C4-2B (cell line): ENCODE results near the gene FOXP1.

ENCODE experiments used
- H3K27ac ChIP-seq: fragments of 450-650 bp; 2 replicates; pipeline ENCODE4 v1.5.1; 2017
- CTCF ChIP-seq: fragments of 450-650 bp; conservative IDR thresholded peaks from 2 replicates; pipeline ENCODE4 v1.5.1; 2017; ENCODE audit warnings: mild to moderate bottlenecking
- ZFX ChIP-seq: fragments of 450-650 bp; IDR thresholded peaks from 2 replicates; pipeline ENCODE4 v1.6.1; 2017

Gene FOXP1

GRCh38 chr3:71582612-71583565 is 639 bp downstream of the FOXP1 start:
- peak overlapping the region; percentile 91 for H3K27ac ChIP-seq
- TF ChIP-seq ZFX, result peak; percentile 62
- peak; percentile 5; the same call in 1 of the 2 replicates for TF ChIP-seq CTCF

DNA sequence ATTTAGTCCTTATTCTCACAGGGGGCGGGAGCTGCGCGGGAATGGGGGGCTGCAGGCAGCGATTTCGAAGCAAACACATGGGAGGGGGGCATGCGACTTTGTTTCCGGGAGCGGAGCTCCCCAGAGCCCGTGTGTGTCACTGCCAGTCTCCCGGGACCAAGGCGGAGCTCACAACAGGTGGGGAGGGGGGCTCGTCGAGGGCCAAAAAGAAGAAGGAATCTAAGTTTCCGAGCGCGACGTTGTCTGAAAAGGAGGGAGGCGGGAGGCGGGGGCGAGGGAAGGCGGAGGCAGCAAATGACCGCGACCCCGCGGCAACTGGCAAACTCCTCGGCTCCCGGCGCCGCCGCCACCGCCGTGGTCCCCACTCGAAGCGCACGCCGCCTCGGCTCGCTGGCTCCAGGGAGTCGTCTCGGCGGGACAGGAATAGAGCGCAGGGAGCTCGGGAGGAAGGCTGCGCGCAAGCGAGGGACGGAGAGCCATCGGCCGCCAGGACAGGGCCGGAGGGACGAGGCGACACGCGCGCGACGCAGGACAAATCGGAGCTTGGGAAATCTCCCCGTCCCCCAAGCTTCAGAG is 1.4 kb downstream of the FOXP1 start:
- TF ChIP-seq CTCF, result no peak
- no peak for TF ChIP-seq ZFX
- peak overlapping the region; percentile 91 for H3K27ac ChIP-seq

- H3K27ac ChIP-seq, result peak overlapping the region; percentile 91
- TF ChIP-seq ZFX (no peak), CTCF (no peak)
These were observed 2.0 kb downstream of the FOXP1 start for GRCh38 chr3:71581457-71582035.

- TF ChIP-seq CTCF, result no peak
- TF ChIP-seq ZFX, result no peak
- no peak overlapping the region for H3K27ac ChIP-seq
These were observed 2.7 kb downstream of the FOXP1 start for GRCh38 chr3:71580636-71581456.

- no peak for TF ChIP-seq ZFX
- no peak for TF ChIP-seq CTCF
- no peak overlapping the region for H3K27ac ChIP-seq
These were observed 3.6 kb downstream of the FOXP1 start for GRCh38 chr3:71579935-71580406.

GRCh38 chr3:71579326-71579934 is 4.1 kb downstream of the FOXP1 start:
- TF ChIP-seq ZFX (no peak), CTCF (no peak)
- no peak overlapping the region for H3K27ac ChIP-seq
